Trophoblast cell (in vitro differentiated cells and primary cell): ENCODE measurements around the gene KIR3DL1.
"Not testable (repeated sequence)": the region's sequence is repeated elsewhere in the genome, so short reads cannot be mapped to it uniquely, and the experiment has no call there.

ENCODE experiments used
- DNase-seq, 2 donors: peaks; one replicate each; pipeline ENCODE4 v3.0.0-alpha.2; 2016
- H2AFZ ChIP-seq: 2 replicates; pipeline ENCODE4 v1.6.1; 2013; ENCODE audit warnings: low read length, moderate library complexity, mild to moderate bottlenecking; ENCODE audit not compliant: insufficient read depth, poor library complexity
- H2AK5ac ChIP-seq: 2 replicates; pipeline ENCODE4 v1.6.1; 2013; ENCODE audit warnings: mild to moderate bottlenecking, low read length
- H2BK120ac ChIP-seq: 2 replicates; pipeline ENCODE4 v1.6.1; 2013; ENCODE audit warnings: low read length, mild to moderate bottlenecking, moderate library complexity; ENCODE audit not compliant: insufficient read depth, poor library complexity
- H2BK12ac ChIP-seq: 2 replicates; pipeline ENCODE4 v1.6.1; 2013; ENCODE audit warnings: mild to moderate bottlenecking, low read length, moderate library complexity
- H2BK5ac ChIP-seq: 2 replicates; pipeline ENCODE4 v1.6.1; 2013; ENCODE audit warnings: low read length, low read depth, moderate library complexity, mild to moderate bottlenecking; ENCODE audit not compliant: poor library complexity
- H3K14ac ChIP-seq: 2 replicates; pipeline ENCODE4 v1.6.1; 2013; ENCODE audit warnings: mild to moderate bottlenecking, low read length
- H3K18ac ChIP-seq: 2 replicates; pipeline ENCODE4 v1.6.1; 2013; ENCODE audit warnings: mild to moderate bottlenecking, low read length
- H3K23ac ChIP-seq: 2 replicates; pipeline ENCODE4 v1.6.1; 2013; ENCODE audit warnings: low read length
- H3K27ac ChIP-seq: 2 replicates; pipeline ENCODE4 v1.5.1; 2013; ENCODE audit warnings: low read depth, mild to moderate bottlenecking, inconsistent platforms, low read length, moderate library complexity
- H3K27me3 ChIP-seq: 2 replicates; pipeline ENCODE4 v1.6.1; 2013; ENCODE audit warnings: inconsistent platforms, mild to moderate bottlenecking, low read length, moderate library complexity; ENCODE audit not compliant: insufficient read depth
- H3K36me3 ChIP-seq, 2 experiments: 1 replicate in 1 of 2; 2 replicates in 1 of 2; pipeline ENCODE4 v1.6.1; 2013; ENCODE audit warnings: low read length in 2 of 2, mild to moderate bottlenecking in 2 of 2, moderate library complexity in 1 of 2; ENCODE audit not compliant: insufficient read depth in 2 of 2, control insufficient read depth in 1 of 2
- H3K4ac ChIP-seq: 2 replicates; pipeline ENCODE4 v1.6.1; 2013; ENCODE audit warnings: low read depth, mild to moderate bottlenecking, low read length, moderate library complexity
- H3K4me1 ChIP-seq, 2 experiments: 1 replicate in 1 of 2; 2 replicates in 1 of 2; pipeline ENCODE4 v1.6.1; 2013; ENCODE audit warnings: low read length in 2 of 2, mild to moderate bottlenecking in 2 of 2, moderate library complexity in 1 of 2; ENCODE audit not compliant: insufficient read depth in 2 of 2, control insufficient read depth in 1 of 2
- H3K4me2 ChIP-seq: 2 replicates; pipeline ENCODE4 v1.6.1; 2013; ENCODE audit warnings: inconsistent platforms, mild to moderate bottlenecking, low read length, moderate library complexity
- H3K4me3 ChIP-seq: 2 replicates; pipeline ENCODE4 v1.5.1; 2013; ENCODE audit warnings: mild to moderate bottlenecking, low read depth, low read length, inconsistent platforms
- H3K79me1 ChIP-seq: one replicate; pipeline ENCODE4 v1.6.1; 2013; ENCODE audit warnings: low read length
- H3K79me2 ChIP-seq: 2 replicates; pipeline ENCODE4 v1.6.1; 2013; ENCODE audit warnings: low read length, mild to moderate bottlenecking; ENCODE audit not compliant: control insufficient read depth, insufficient read depth, poor library complexity
- H3K9ac ChIP-seq: 2 replicates; pipeline ENCODE4 v1.6.1; 2013; ENCODE audit warnings: mild to moderate bottlenecking, low read length
- H3K9me3 ChIP-seq: 2 replicates; pipeline ENCODE4 v1.6.1; 2013; ENCODE audit warnings: low read depth, mild to moderate bottlenecking, control low read depth, inconsistent platforms, low read length; ENCODE audit not compliant: insufficient read depth
- H4K12ac ChIP-seq: 2 replicates; pipeline ENCODE4 v1.6.1; 2013; ENCODE audit warnings: low read depth, mild to moderate bottlenecking, low read length, moderate library complexity
- H4K8ac ChIP-seq: 2 replicates; pipeline ENCODE4 v1.6.1; 2013; ENCODE audit warnings: low read depth, mild to moderate bottlenecking, low read length, moderate library complexity
- H4K91ac ChIP-seq: one replicate; pipeline ENCODE4 v1.6.1; 2013; ENCODE audit warnings: low read depth, mild to moderate bottlenecking, low read length, moderate library complexity
- WGBS: extraction: QIAGEN DNeasy Blood & Tissue Kit; methylation state at CpG from one replicate; pipeline ENCODE4 v1.1.7; 2013; ENCODE audit warnings: missing lambda C conversion rate; ENCODE audit not compliant: insufficient read length, insufficient coverage; ENCODE audit errors: extremely low coverage; 5-methylcytosine and 5-hydroxymethylcytosine counted together

The KIR3DL1 gene

GRCh38 chr19:54837522-54837921, 21.3 kb downstream of the KIR3DL1 start:
- not testable (repeated sequence) for H3K36me3 ChIP-seq, H2BK120ac ChIP-seq, H3K18ac ChIP-seq, H3K9ac ChIP-seq, H3K4ac ChIP-seq, H3K23ac ChIP-seq, H3K27ac ChIP-seq, H3K4me1 ChIP-seq, H3K4me2 ChIP-seq, H4K91ac ChIP-seq, H4K12ac ChIP-seq, H2AFZ ChIP-seq, H3K14ac ChIP-seq, H3K4me3 ChIP-seq, H2BK12ac ChIP-seq, H3K27me3 ChIP-seq, H3K79me2 ChIP-seq, H2BK5ac ChIP-seq, H2AK5ac ChIP-seq, H3K79me1 ChIP-seq, H4K8ac ChIP-seq, DNase-seq
- peaks cover 38% of the 10 kb centered on the region for H3K9me3 ChIP-seq
- no CpG with 5 or more reads among the region's 2 CpGs for WGBS

GRCh38 chr19:54843171-54843570, 26.9 kb downstream of the KIR3DL1 start:
- not testable (repeated sequence) for H2BK12ac ChIP-seq, H3K9ac ChIP-seq, H2AK5ac ChIP-seq, H4K91ac ChIP-seq, DNase-seq, H3K4ac ChIP-seq, H4K12ac ChIP-seq, H3K14ac ChIP-seq, H3K4me3 ChIP-seq, H3K79me1 ChIP-seq, H3K4me2 ChIP-seq, H3K23ac ChIP-seq, H2BK120ac ChIP-seq, H3K18ac ChIP-seq, H3K27ac ChIP-seq, H2AFZ ChIP-seq, H3K27me3 ChIP-seq, H3K36me3 ChIP-seq, H3K4me1 ChIP-seq, H4K8ac ChIP-seq, H3K79me2 ChIP-seq, H2BK5ac ChIP-seq
- WGBS = no CpG with 5 or more reads among the region's 8 CpGs
- peaks cover 25% of the 10 kb centered on the region for H3K9me3 ChIP-seq

- not testable (repeated sequence) for DNase-seq, H2AK5ac ChIP-seq, H3K79me1 ChIP-seq, H2BK5ac ChIP-seq, H3K27ac ChIP-seq, H3K36me3 ChIP-seq, H3K27me3 ChIP-seq, H3K4me3 ChIP-seq, H3K18ac ChIP-seq, H3K79me2 ChIP-seq, H2BK120ac ChIP-seq, H3K4me1 ChIP-seq, H2BK12ac ChIP-seq, H4K8ac ChIP-seq, H3K4me2 ChIP-seq, H4K91ac ChIP-seq, H2AFZ ChIP-seq, H4K12ac ChIP-seq, H3K14ac ChIP-seq, H3K23ac ChIP-seq, H3K9ac ChIP-seq, H3K4ac ChIP-seq
- peaks cover 46% of the 10 kb centered on the region for H3K9me3 ChIP-seq
- WGBS = no CpG with 5 or more reads among the region's 16 CpGs
These were observed 33.9 kb downstream of the KIR3DL1 start, which contains the start of gene KIR3DL2 for GRCh38 chr19:54850061-54850640. Gene KIR3DL2 (plus strand): TSS chr19:54850443. CDS start chr19:54850476, 33 bp downstream.

- Histone ChIP-seq H3K14ac (no peak overlapping the region), H3K79me2 (no peaks in the 10 kb centered on the region), H4K12ac (no peak overlapping the region), H3K4ac (no peak overlapping the region), H3K18ac (no peak overlapping the region), H3K9ac (no peak overlapping the region), H3K9me3 (peaks cover 49% of the 10 kb centered on the region), H3K79me1 (no peaks in the 10 kb centered on the region), H2AFZ (no peak overlapping the region), H3K27me3 (no peaks in the 10 kb centered on the region), H4K8ac (no peak overlapping the region), H2AK5ac (no peak overlapping the region), H2BK5ac (no peak overlapping the region), H3K4me3 (no peak overlapping the region), H2BK12ac (no peak overlapping the region), H3K4me1 (no peaks in the 10 kb centered on the region), H2BK120ac (no peak overlapping the region), H4K91ac (no peak overlapping the region), H3K36me3 (no peaks in the 10 kb centered on the region), H3K27ac (no peak overlapping the region), H3K23ac (no peak overlapping the region), H3K4me2 (no peak overlapping the region)
- WGBS = no CpG with 5 or more reads among the region's 2 CpGs
- DNase-seq = no peak
These were observed 34.7 kb downstream of the KIR3DL1 start for GRCh38 chr19:54850930-54851329.
